GM19240 (cell line): Measurements from ENCODE around the gene RHBDL1.

ENCODE experiments used
- DNase-seq: peaks from one replicate; pipeline ENCODE4 v3.0.0; 2011; ENCODE audit warnings: low spot score; ENCODE audit not compliant: insufficient read length

Gene RHBDL1

GRCh38 chr16:652454-653305 is 22.8 kb upstream of the RHBDL1 start:
- DNase-seq, result no peak

GRCh38 chr16:654034-654433 is 21.4 kb upstream of the RHBDL1 start:
- no peak for DNase-seq

GRCh38 chr16:657487-657886 is 18.0 kb upstream of the RHBDL1 start:
- DNase-seq, result no peak

GRCh38 chr16:658679-659571 is 16.5 kb upstream of the RHBDL1 start:
- no peak for DNase-seq

- no peak for DNase-seq
Measured at GRCh38 chr16:659618-660017, 15.9 kb upstream of the RHBDL1 start.

GRCh38 chr16:660132-660458 is 15.4 kb upstream of the RHBDL1 start:
- DNase-seq, result no peak

GRCh38 chr16:660459-661183 is 14.8 kb upstream of the RHBDL1 start:
- DNase-seq, result peak; percentile 89

- no peak for DNase-seq
Measured at GRCh38 chr16:661184-661821, 14.2 kb upstream of the RHBDL1 start.

GRCh38 chr16:662095-662494 is 13.4 kb upstream of the RHBDL1 start:
- DNase-seq, result no peak

GRCh38 chr16:662597-662996 is 12.9 kb upstream of the RHBDL1 start:
- DNase-seq, result no peak

GRCh38 chr16:666572-666971 is 8.9 kb upstream of the RHBDL1 start:
- no peak for DNase-seq

- no peak for DNase-seq
Measured at GRCh38 chr16:667113-667779, 8.2 kb upstream of the RHBDL1 start.

- DNase-seq, result peak; percentile 89
Measured at GRCh38 chr16:667780-668518, 7.5 kb upstream of the RHBDL1 start, which contains the start of gene RHOT2. Gene RHOT2 (plus strand): TSS chr16:668132. CDS start chr16:668200, 68 bp downstream.

GRCh38 chr16:668519-669171 is 6.8 kb upstream of the RHBDL1 start:
- DNase-seq, result no peak

GRCh38 chr16:669666-670065 is 5.8 kb upstream of the RHBDL1 start:
- DNase-seq, result no peak

- DNase-seq, result no peak
Measured at GRCh38 chr16:670485-671352, 4.8 kb upstream of the RHBDL1 start.

- no peak for DNase-seq
Measured at GRCh38 chr16:671353-672131, 3.9 kb upstream of the RHBDL1 start.

GRCh38 chr16:672371-672770 is 3.1 kb upstream of the RHBDL1 start:
- no peak for DNase-seq
